Progenitor cell of endocrine pancreas (in vitro differentiated cells): ENCODE data around the gene TMCC2. TPM values are rescaled to one million over a fixed set of nuclear protein-coding genes. Genes with fewer than 3 reads are reported as not detected.

Source experiments
- DNase-seq: peaks from one replicate; pipeline ENCODE4 v3.0.0; 2021; ENCODE audit warnings: low spot score; ENCODE audit not compliant: unreplicated experiment
- H3K27ac Mint-ChIP-seq: 2 replicates; pipeline ENCODE4 v1.8.0; 2021; ENCODE audit warnings: mild to moderate bottlenecking, moderate library complexity, mixed read lengths
- H3K27me3 Mint-ChIP-seq: 2 replicates; pipeline ENCODE4 v1.8.0; 2021; ENCODE audit warnings: mixed read lengths
- H3K36me3 Mint-ChIP-seq: 2 replicates; pipeline ENCODE4 v1.8.0; 2022; ENCODE audit warnings: mixed read lengths; ENCODE audit not compliant: insufficient read depth
- H3K4me1 Mint-ChIP-seq: 2 replicates; pipeline ENCODE4 v1.8.0; 2021; ENCODE audit warnings: low read depth, mixed read lengths
- H3K4me3 Mint-ChIP-seq: 2 replicates; pipeline ENCODE4 v1.8.0; 2021; ENCODE audit warnings: low read depth, mild to moderate bottlenecking, moderate library complexity, mixed read lengths
- H3K9me3 Mint-ChIP-seq: 2 replicates; pipeline ENCODE4 v1.8.0; 2021; ENCODE audit warnings: low read depth, mixed read lengths
- total RNA-seq: library from RNA; stranded (reverse); gene quantifications from 2 replicates; pipeline ENCODE4 v1.2.1, GENCODE V29; 2021
- TF ChIP-seq, protein P1 (sequence below): fragments of 200-600 bp; sonication (generic); IDR thresholded peaks from one replicate; pipeline ENCODE4 v1.5.0; 2021; ENCODE audit warnings: antibody characterized with exemption, mild to moderate bottlenecking; ENCODE audit not compliant: unreplicated experiment

TMCC2 gene
- total RNA-seq, 1 donor from 2014 or later, result 4.6 TPM

DNA sequence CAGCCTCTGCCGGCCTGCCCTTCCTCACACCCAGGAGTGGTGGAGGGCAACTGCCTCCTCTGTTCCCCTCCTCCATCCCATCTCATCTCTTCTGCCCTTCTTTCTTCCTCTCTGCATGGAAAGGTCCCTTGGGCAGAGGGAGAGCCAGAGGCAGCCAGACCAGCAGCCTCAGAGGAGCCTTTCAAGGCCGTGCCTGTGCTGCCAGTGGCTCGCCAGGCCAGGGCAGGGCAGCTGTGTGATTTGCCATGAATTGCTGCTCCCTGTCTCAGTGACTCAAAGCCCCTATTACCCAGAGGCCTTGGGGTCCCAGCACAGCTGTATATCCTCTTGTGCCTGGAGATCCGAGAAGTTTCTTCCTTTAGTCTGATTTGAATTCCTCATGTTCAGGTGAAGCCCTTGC is 21.9 kb downstream of the TMCC2 start:
- H3K4me3 Mint-ChIP-seq, result no peak overlapping the region
- DNase-seq, result no peak
- no peaks in the 10 kb centered on the region for H3K9me3 Mint-ChIP-seq
- H3K27ac Mint-ChIP-seq, result no peak overlapping the region
- no peaks in the 10 kb centered on the region for H3K36me3 Mint-ChIP-seq
- H3K4me1 Mint-ChIP-seq, result no peaks in the 10 kb centered on the region
- no peaks in the 10 kb centered on the region for H3K27me3 Mint-ChIP-seq
- TF ChIP-seq, protein P1, sequence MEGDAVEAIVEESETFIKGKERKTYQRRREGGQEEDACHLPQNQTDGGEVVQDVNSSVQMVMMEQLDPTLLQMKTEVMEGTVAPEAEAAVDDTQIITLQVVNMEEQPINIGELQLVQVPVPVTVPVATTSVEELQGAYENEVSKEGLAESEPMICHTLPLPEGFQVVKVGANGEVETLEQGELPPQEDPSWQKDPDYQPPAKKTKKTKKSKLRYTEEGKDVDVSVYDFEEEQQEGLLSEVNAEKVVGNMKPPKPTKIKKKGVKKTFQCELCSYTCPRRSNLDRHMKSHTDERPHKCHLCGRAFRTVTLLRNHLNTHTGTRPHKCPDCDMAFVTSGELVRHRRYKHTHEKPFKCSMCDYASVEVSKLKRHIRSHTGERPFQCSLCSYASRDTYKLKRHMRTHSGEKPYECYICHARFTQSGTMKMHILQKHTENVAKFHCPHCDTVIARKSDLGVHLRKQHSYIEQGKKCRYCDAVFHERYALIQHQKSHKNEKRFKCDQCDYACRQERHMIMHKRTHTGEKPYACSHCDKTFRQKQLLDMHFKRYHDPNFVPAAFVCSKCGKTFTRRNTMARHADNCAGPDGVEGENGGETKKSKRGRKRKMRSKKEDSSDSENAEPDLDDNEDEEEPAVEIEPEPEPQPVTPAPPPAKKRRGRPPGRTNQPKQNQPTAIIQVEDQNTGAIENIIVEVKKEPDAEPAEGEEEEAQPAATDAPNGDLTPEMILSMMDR, result no peak

DNA sequence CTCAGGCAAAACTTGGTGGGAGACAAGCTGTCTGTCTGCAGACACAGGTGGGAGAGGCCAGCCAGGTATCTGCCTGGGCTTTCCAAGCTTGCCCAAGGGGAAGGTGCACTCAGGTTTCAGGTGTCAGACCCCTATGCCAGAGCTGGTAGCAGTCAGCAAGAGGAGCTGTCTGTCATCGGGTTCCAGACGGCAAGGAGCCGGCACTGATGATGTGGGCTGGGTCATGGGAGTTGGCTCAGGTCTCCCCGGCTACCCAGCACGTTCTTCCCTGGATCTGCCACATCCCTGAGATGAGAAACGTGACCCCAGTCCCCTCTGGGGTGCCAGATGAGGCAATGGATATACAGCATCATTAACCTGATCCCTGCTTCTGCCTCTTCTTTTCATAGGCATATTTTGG is 23.0 kb downstream of the TMCC2 start:
- H3K4me1 Mint-ChIP-seq, result no peaks in the 10 kb centered on the region
- no peaks in the 10 kb centered on the region for H3K27me3 Mint-ChIP-seq
- no peak for DNase-seq
- no peaks in the 10 kb centered on the region for H3K36me3 Mint-ChIP-seq
- no peaks in the 10 kb centered on the region for H3K9me3 Mint-ChIP-seq
- no peak overlapping the region for H3K27ac Mint-ChIP-seq
- H3K4me3 Mint-ChIP-seq, result no peak overlapping the region
- TF ChIP-seq, protein P1, result no peak

DNA sequence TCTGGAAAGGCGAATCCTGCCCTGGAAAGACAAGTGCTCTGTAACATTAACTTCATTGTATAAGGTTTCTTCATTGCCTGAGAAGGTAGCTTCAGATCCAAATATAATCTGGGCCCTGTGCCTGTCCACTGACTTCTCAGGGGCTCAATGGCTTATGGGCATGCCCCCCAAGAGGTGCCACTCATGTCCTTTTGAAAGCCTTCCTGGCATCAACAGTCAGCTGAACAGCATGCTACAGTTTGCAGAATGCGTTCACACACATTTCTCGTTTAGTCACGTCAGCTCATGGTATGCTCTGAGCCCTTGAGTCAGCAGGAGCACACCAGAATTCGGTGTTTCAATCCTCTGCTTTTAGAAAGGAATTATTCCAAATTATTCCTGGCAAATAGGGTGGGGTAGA is 23.8 kb downstream of the TMCC2 start:
- Mint-ChIP-seq H3K27me3 (no peaks in the 10 kb centered on the region), H3K4me3 (no peak overlapping the region), H3K36me3 (no peaks in the 10 kb centered on the region), H3K9me3 (no peaks in the 10 kb centered on the region), H3K27ac (no peak overlapping the region), H3K4me1 (no peaks in the 10 kb centered on the region)
- DNase-seq, result no peak
- TF ChIP-seq, protein P1, result no peak

DNA sequence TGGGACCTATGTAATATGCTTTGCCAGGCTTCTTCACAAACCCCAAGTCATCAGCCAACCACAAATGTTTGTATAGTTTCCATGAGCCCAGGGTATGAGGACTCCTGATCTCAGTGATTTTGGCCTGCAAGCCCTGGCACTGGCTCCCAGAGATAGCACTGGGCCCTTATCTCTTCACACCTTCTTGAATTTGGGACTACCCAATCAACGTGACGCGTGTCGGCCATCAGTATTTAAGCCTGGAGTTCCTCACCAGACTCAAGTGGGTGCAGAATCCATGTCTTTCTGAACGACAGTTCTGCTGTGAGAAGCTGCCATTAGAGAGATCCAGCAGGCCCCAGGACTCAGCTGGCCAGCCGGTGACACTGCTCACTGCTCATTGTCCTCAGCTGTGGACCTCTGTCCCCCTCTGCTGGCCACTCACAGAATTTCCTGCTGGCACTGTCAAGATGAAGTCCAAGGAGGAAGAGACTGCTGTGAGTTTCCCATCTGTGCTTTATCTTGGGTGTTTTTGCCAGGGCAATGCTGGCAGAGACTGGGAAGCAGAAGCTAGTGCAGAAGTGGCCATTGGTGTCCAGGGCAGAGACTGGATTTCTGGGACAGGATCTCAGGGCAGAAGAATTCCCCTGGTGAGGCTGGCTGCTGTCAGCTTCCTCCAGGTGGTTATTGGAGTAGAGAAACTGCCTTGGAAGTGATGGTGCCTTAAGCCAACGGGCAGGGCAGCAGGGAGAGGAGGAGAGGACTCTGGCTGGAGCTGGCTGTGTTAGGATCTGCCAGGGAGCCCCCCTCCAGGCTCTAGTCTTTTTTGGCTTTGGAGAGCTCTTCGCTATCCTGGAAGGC is 28.4 kb downstream of the TMCC2 start:
- H3K27ac Mint-ChIP-seq, result no peak overlapping the region
- TF ChIP-seq, protein P1, result peak; percentile 93
- DNase-seq, result peak; percentile 79
- no peaks in the 10 kb centered on the region for H3K9me3 Mint-ChIP-seq
- no peaks in the 10 kb centered on the region for H3K27me3 Mint-ChIP-seq
- H3K4me1 Mint-ChIP-seq, result no peaks in the 10 kb centered on the region
- H3K36me3 Mint-ChIP-seq, result no peaks in the 10 kb centered on the region
- no peak overlapping the region for H3K4me3 Mint-ChIP-seq

DNA sequence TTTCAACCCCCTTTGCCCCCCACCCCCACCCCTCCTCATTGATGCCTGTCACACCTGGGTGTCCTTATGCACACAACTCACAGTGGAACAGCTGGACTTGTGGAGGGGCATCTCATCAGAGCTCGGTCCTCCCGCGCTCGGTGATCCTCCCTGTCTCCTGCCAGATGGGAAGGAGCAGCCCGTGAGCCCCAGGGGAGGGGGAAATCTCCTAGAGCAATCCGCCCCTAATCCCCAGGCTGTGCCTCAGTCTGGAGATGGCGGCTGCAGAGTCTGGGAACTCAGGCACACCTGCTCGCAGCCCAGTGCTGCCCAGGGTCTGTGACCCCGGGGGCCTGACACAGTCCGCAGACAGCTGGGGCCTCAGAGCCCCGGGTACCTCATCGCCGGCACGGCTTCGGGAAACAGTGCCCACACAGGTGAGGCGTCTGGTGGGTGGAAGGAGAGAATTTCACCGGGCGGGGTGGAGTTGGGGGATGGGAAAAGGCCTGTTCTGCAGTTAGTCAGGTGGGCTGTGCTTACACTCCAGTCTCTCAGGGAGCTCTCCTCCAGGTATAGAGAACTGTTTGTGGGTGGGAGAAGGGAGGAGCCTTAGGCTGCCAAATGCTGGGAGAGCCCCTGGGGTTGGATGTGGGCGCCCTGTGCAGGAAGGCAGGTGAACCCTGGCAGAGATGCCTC is 29.3 kb downstream of the TMCC2 start:
- DNase-seq, result no peak
- H3K4me3 Mint-ChIP-seq, result no peak overlapping the region
- no peaks in the 10 kb centered on the region for H3K9me3 Mint-ChIP-seq
- H3K4me1 Mint-ChIP-seq, result no peaks in the 10 kb centered on the region
- TF ChIP-seq, protein P1, result no peak
- no peak overlapping the region for H3K27ac Mint-ChIP-seq
- H3K36me3 Mint-ChIP-seq, result no peaks in the 10 kb centered on the region
- H3K27me3 Mint-ChIP-seq, result no peaks in the 10 kb centered on the region
